GM12878 (cell line): ENCODE data around the gene FCHSD2.

Source experiments
- BHLHE40 ChIP-seq, 2 experiments: fragments of 450-650 bp in 1 of 2; IDR thresholded peaks; 2 replicates each; pipeline ENCODE4 v1.6.1; 2011 to 2017; ENCODE audit warnings: low read depth in 2 of 2, borderline replicate concordance in 1 of 2, improper control_type of control experiment in 1 of 2, low read length in 1 of 2, mild to moderate bottlenecking in 1 of 2
- EGR1 ChIP-seq, 2 experiments: IDR thresholded peaks; 1 replicate in 1 of 2; 2 replicates in 1 of 2; pipeline ENCODE4 v1.6.1; 2011 to 2012; ENCODE audit warnings: low read depth in 2 of 2, low read length in 2 of 2, borderline replicate concordance in 1 of 2, mild to moderate bottlenecking in 1 of 2, moderate library complexity in 1 of 2
- FOXM1 ChIP-seq: IDR thresholded peaks from 2 replicates; pipeline ENCODE4 v1.6.1; 2012; ENCODE audit warnings: low read depth, mild to moderate bottlenecking, inconsistent platforms, low read length, moderate library complexity
- SPI1 ChIP-seq: IDR thresholded peaks from 2 replicates; pipeline ENCODE4 v1.6.1; 2011; ENCODE audit warnings: low read depth, mild to moderate bottlenecking, low read length, moderate library complexity, borderline replicate concordance; ENCODE audit not compliant: insufficient read depth

DNA sequence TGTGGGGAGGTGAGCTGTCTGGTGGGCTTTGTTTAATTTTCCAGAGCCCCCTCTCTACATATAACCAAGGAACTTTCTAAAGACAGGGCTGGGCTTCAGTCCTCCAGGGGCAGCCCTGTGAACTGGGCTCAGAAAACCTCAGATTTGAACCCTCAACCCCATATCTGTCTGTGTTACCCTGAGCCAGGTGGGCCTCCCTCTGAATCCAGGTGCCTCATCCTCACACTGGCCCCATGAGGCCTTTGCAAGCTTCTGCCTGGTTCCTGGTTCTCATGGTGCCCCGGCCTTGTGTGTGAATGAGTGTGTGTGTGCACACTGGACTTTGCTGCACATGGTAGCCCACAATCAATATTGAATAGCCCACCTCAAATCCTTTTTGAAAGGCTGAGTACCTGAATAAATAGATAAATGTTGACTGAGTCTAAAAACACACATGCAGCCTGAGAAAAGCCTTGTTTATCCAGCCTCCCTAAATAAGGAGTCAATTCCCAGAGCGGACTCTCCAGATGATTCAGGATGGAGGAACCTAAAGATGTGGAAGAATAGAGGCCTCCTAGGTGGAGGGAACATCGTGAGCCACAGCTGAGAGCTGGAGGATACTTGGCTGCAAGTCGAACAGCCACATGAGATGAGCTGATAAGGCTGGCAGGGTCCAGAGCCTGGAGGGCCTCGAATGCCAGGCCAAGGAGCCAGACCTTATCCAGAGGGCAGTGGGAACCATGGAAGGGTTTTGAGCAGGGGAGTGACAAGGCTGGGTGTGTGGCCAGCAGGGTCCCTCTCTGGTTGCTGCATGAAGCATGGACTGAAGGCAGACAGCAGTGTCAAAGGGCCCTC lies 47.8 kb upstream of the FCHSD2 start:
- TF ChIP-seq EGR1 (IDR thresholded peaks at IDR 0.05; ENCODE audit: borderline replicate concordance in 1 of 2, low read depth in 2 of 2, low read length in 2 of 2), result no peak
- no peak for TF ChIP-seq BHLHE40 (IDR thresholded peaks at IDR 0.05; ENCODE audit: borderline replicate concordance in 1 of 2, low read depth in 2 of 2, low read length in 1 of 2)
- TF ChIP-seq FOXM1, result no peak
- TF ChIP-seq SPI1, result no peak
